Ishikawa (cell line): ENCODE data around the gene SUFU.

Source experiments
- CEBPB ChIP-seq: IDR thresholded peaks from 2 replicates; pipeline ENCODE4 v1.6.1; 2012
- CREB1 ChIP-seq: IDR thresholded peaks from 2 replicates; pipeline ENCODE4 v1.6.1; 2012; ENCODE audit warnings: low read depth
- EGR1 ChIP-seq: IDR thresholded peaks from 2 replicates; pipeline ENCODE4 v1.6.1; 2012
- EP300 ChIP-seq: IDR thresholded peaks from 2 replicates; pipeline ENCODE4 v1.6.1; 2012; ENCODE audit warnings: borderline replicate concordance
- FOXM1 ChIP-seq: IDR thresholded peaks from 2 replicates; pipeline ENCODE4 v1.6.1; 2012; ENCODE audit warnings: low read depth, borderline replicate concordance
- MAX ChIP-seq: IDR thresholded peaks from 2 replicates; pipeline ENCODE4 v1.6.1; 2012
- NFIC ChIP-seq: IDR thresholded peaks from 2 replicates; pipeline ENCODE4 v1.6.1; 2012
- RAD21 ChIP-seq: IDR thresholded peaks from 2 replicates; pipeline ENCODE4 v1.6.1; 2012; ENCODE audit warnings: low read depth
- REST ChIP-seq: IDR thresholded peaks from 2 replicates; pipeline ENCODE4 v1.6.1; 2012; ENCODE audit warnings: low read depth, mild to moderate bottlenecking
- TAF1 ChIP-seq: IDR thresholded peaks from 2 replicates; pipeline ENCODE4 v1.6.1; 2012; ENCODE audit warnings: low read depth, mild to moderate bottlenecking
- TCF12 ChIP-seq: IDR thresholded peaks from 2 replicates; pipeline ENCODE4 v1.6.1; 2012; ENCODE audit warnings: low read depth
- TEAD4 ChIP-seq: IDR thresholded peaks from 2 replicates; pipeline ENCODE4 v1.6.1; 2012
- USF1 ChIP-seq: IDR thresholded peaks from 2 replicates; pipeline ENCODE4 v1.6.1; 2012
- YY1 ChIP-seq: IDR thresholded peaks from 2 replicates; pipeline ENCODE4 v1.6.1; 2012; ENCODE audit warnings: low read depth
- ZBTB7A ChIP-seq: IDR thresholded peaks from 2 replicates; pipeline ENCODE4 v1.6.1; 2012; ENCODE audit warnings: low read depth

Gene SUFU

GRCh38 chr10:102595897-102596296, 92.1 kb downstream of the SUFU start:
- no peak for TF ChIP-seq RAD21
- no peak for TF ChIP-seq EGR1
- TF ChIP-seq YY1, result no peak
- TF ChIP-seq CEBPB, result no peak
- no peak for TF ChIP-seq CREB1
- TF ChIP-seq TAF1, result no peak
- TF ChIP-seq NFIC, result no peak
- no peak for TF ChIP-seq FOXM1
- TF ChIP-seq USF1, result no peak
- no peak for TF ChIP-seq TEAD4
- no peak for TF ChIP-seq EP300
- TF ChIP-seq REST, result no peak
- no peak for TF ChIP-seq MAX
- no peak for TF ChIP-seq TCF12
- TF ChIP-seq ZBTB7A, result no peak

GRCh38 chr10:102596506-102596971, 92.8 kb downstream of the SUFU start:
- TF ChIP-seq RAD21 (peak; percentile 86), EGR1 (no peak)

- no peak for TF ChIP-seq ZBTB7A
- no peak for TF ChIP-seq CEBPB
- TF ChIP-seq TEAD4, result no peak
- no peak for TF ChIP-seq USF1
Observed at GRCh38 chr10:102597131-102597991, 93.6 kb downstream of the SUFU start.

GRCh38 chr10:102598243-102598642, 94.5 kb downstream of the SUFU start:
- TF ChIP-seq RAD21 (no peak), CEBPB (no peak), MAX (no peak), EP300 (no peak), TAF1 (no peak), YY1 (no peak), REST (no peak), CREB1 (no peak), ZBTB7A (no peak), FOXM1 (no peak), TCF12 (no peak), TEAD4 (no peak), USF1 (no peak), EGR1 (no peak), NFIC (no peak)

GRCh38 chr10:102599565-102600327, 96.0 kb downstream of the SUFU start:
- TF ChIP-seq YY1 (no peak), MAX (no peak), RAD21 (no peak), EP300 (no peak), EGR1 (no peak), TEAD4 (no peak), USF1 (no peak)
